Right lobe of liver (tissue), 4 donors: ENCODE measurements around the gene REPS2.

Experiments
- CTCF ChIP-seq, 4 donors: fragments of 200-600 bp in 3 of 4; fragments of 450-650 bp in 1 of 4; IDR thresholded peaks; one replicate each; pipeline versions ENCODE4 v1.5.1 to v1.8.0; 2016 to 2022; ENCODE audit warnings: antibody characterized with exemption in 4 of 4, mild to moderate bottlenecking in 2 of 4
- POLR2A ChIP-seq: fragments of 450-650 bp; IDR thresholded peaks from one replicate; pipeline ENCODE4 v1.6.1; 2017; ENCODE audit warnings: antibody characterized with exemption, mild to moderate bottlenecking
- donor health status: DM: no; HTN: no; CAD: no.
- donor health status: DM: no; HTN: no; CAD: no.
- donor health status: DM: no; HTN: yes; CAD: no.

GRCh38 chrX:16975233-16975632, 28.8 kb downstream of the REPS2 start:
- TF ChIP-seq CTCF (IDR thresholded peaks at IDR 0.05): no peak
- no peak for TF ChIP-seq POLR2A
